Gastroesophageal sphincter (tissue), 3 donors: ENCODE data around the gene C14orf119.
A peak's percentile ranks its signal among the peaks of the same experiment; 100 is the strongest.

Source experiments
- CTCF ChIP-seq, 4 experiments: fragments of 200-600 bp in 2 of 4; fragments of 450-650 bp in 2 of 4; sonication (generic) in 1 of 4; IDR thresholded peaks; one replicate each; pipeline ENCODE4 v1.5.1; 2017 to 2019; ENCODE audit warnings: antibody characterized with exemption in 4 of 4, mild to moderate bottlenecking in 2 of 4, moderate library complexity in 2 of 4
- EP300 ChIP-seq: sonication (generic); formaldehyde crosslinking; IDR thresholded peaks from one replicate; pipeline ENCODE4 v1.6.1; 2017; ENCODE audit warnings: antibody characterized with exemption, mild to moderate bottlenecking
- POLR2A ChIP-seq, 2 donors: fragments of 450-650 bp; IDR thresholded peaks; one replicate each; pipeline ENCODE4 v1.6.1; 2017; ENCODE audit warnings: antibody characterized with exemption in 2 of 2, mild to moderate bottlenecking in 2 of 2, moderate library complexity in 1 of 2
- POLR2AphosphoS5 ChIP-seq: sonication (generic); formaldehyde crosslinking; IDR thresholded peaks from one replicate; pipeline ENCODE4 v1.6.1; 2017; ENCODE audit warnings: antibody characterized with exemption

- TF ChIP-seq POLR2AphosphoS5 (peak; percentile 10), CTCF (IDR thresholded peaks at IDR 0.05) (no peak), POLR2A (IDR thresholded peaks at IDR 0.05) (no peak), EP300 (no peak)
These were observed 29.1 kb downstream of the C14orf119 start for GRCh38 chr14:23124337-23124954.
